Measurements from ENCODE around the gene NOX3.

NOX3 gene

DNA sequence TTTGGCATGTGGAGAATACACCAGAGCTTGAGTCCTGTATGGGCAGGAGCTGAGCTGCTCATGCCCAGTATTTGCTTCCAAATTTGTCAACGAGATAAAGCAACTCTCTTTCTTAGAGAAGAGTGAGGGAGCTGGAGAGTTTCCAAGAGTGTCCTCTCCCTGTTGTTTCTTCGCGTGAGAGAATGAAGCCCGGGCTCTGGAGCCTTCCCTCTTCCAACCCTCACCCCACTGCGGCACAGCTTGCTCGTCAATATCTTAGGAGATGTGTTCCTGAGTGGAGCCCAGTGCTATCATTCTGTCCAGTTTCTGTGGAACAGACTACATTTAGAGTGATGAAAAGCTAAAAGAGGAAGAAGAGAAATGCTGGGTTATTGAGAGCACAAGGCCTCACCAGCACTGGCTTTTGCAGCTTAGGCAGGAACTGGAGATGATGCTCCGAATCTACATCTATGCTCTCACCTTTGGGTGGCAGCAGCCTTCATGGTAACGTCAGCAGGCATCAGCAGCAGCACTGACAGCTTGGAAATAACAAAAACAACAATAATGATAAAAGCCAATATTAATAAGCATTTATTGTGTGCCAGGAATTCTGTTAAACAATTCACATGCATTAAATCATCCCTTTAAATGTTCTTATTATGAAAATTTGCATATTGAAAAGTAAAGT lies 74.8 kb downstream of the NOX3 start:
- WGBS, 2 donors (ENCODE audit: extremely low coverage in 2 of 2, insufficient read length in 2 of 2, insufficient replicate concordance in 1 of 2) = no CpG with 5 or more reads among the region's 8 CpGs
- H4K8ac ChIP-seq (ENCODE audit: low read depth, low read length) = no peak overlapping the region

DNA sequence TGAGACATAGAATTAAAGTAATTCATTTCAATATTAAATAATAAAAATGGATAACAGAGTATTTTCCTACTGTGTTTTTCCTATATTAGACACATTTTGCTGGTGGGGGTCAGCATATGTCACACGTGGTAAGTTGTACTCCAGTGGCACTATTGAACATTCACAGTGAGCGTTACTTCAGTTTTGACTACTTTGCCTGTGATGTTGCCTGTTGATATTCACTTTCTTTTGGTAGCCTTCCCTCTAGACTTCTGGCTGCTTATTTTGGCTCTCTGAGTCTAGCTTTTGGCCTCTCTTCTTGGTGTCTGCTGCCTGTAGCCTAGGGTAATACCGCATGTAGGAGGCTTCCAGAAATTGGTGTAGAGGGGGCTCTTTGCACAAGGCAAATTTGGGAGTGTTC lies 76.9 kb downstream of the NOX3 start:
- H2BK12ac ChIP-seq (ENCODE audit: low read length) = no peak overlapping the region
- H3K27me3 ChIP-seq (ENCODE audit: control insufficient read depth in 3 of 3, insufficient read depth in 3 of 3, low read depth in 1 of 3, low read length in 3 of 3) = no peaks in the 10 kb centered on the region
- no peak overlapping the region for H4K91ac ChIP-seq (ENCODE audit: low read depth, low read length, poor library complexity)
- H3K14ac ChIP-seq (ENCODE audit: low read length) = no peak overlapping the region
- no peak overlapping the region for H3K4ac ChIP-seq (ENCODE audit: low read length)
- no peak overlapping the region for H2BK15ac ChIP-seq (ENCODE audit: low read length)
- no peaks in the 10 kb centered on the region for H3K9me3 ChIP-seq (replicated peaks in 1 of 2; ENCODE audit: control insufficient read depth in 2 of 2, insufficient read depth in 1 of 2, low read depth in 1 of 2, low read length in 2 of 2)
- H2AK5ac ChIP-seq (ENCODE audit: low read depth, low read length) = no peak overlapping the region
- no peaks in the 10 kb centered on the region for H3K36me3 ChIP-seq (replicated peaks in 1 of 2; ENCODE audit: control insufficient read depth in 2 of 2, insufficient read depth in 2 of 2, low read length in 2 of 2)
- WGBS, 2 donors (ENCODE audit: extremely low coverage in 2 of 2, insufficient read length in 2 of 2, insufficient replicate concordance in 1 of 2) = no CpG with 5 or more reads among the region's 3 CpGs
- DNase-seq (ENCODE audit: low spot score) = no peak
- no peak overlapping the region for H3K27ac ChIP-seq (replicated peaks; ENCODE audit: low read length)
- no peak overlapping the region for H3K23ac ChIP-seq (ENCODE audit: low read depth, low read length, poor library complexity)
- H3K79me1 ChIP-seq (ENCODE audit: low read depth, low read length) = no peaks in the 10 kb centered on the region
- no peak overlapping the region for H3K4me2 ChIP-seq (ENCODE audit: insufficient read depth, low read length, poor library complexity, severe bottlenecking)
- no peak overlapping the region for H3K18ac ChIP-seq (ENCODE audit: low read length)
- no peak overlapping the region for H3K9ac ChIP-seq (ENCODE audit: low read depth, low read length, poor library complexity)
- H3K4me1 ChIP-seq (ENCODE audit: control insufficient read depth in 2 of 2, insufficient read depth in 1 of 2, low read depth in 1 of 2, low read length in 2 of 2) = no peaks in the 10 kb centered on the region
- no peak overlapping the region for H3K4me3 ChIP-seq (ENCODE audit: low read length in 2 of 2)
- no peak overlapping the region for H4K8ac ChIP-seq (ENCODE audit: low read depth, low read length)
- no peak overlapping the region for H2BK120ac ChIP-seq (ENCODE audit: low read depth, low read length)
- no peak overlapping the region for H2BK5ac ChIP-seq (ENCODE audit: low read length)
- H2AFZ ChIP-seq (ENCODE audit: low read length) = no peak overlapping the region

More for the DNA sequence above, 74.8 kb downstream of the NOX3 start:
- no peak for DNase-seq (ENCODE audit: low spot score)
- H3K4me1 ChIP-seq (ENCODE audit: control insufficient read depth in 2 of 2, insufficient read depth in 1 of 2, low read depth in 1 of 2, low read length in 2 of 2) = no peaks in the 10 kb centered on the region
- H2BK15ac ChIP-seq (ENCODE audit: low read length) = no peak overlapping the region
- no peak overlapping the region for H3K9ac ChIP-seq (ENCODE audit: low read depth, low read length, poor library complexity)
- H2AFZ ChIP-seq (ENCODE audit: low read length) = no peak overlapping the region
- H3K14ac ChIP-seq (ENCODE audit: low read length) = no peak overlapping the region
- no peak overlapping the region for H2AK5ac ChIP-seq (ENCODE audit: low read depth, low read length)
- H4K91ac ChIP-seq (ENCODE audit: low read depth, low read length, poor library complexity) = no peak overlapping the region
- no peak overlapping the region for H3K4me3 ChIP-seq (ENCODE audit: low read length in 2 of 2)
- H3K4me2 ChIP-seq (ENCODE audit: insufficient read depth, low read length, poor library complexity, severe bottlenecking) = no peak overlapping the region
- H2BK5ac ChIP-seq (ENCODE audit: low read length) = no peak overlapping the region
- H2BK12ac ChIP-seq (ENCODE audit: low read length) = no peak overlapping the region
- no peaks in the 10 kb centered on the region for H3K79me1 ChIP-seq (ENCODE audit: low read depth, low read length)
- H3K18ac ChIP-seq (ENCODE audit: low read length) = no peak overlapping the region
- no peaks in the 10 kb centered on the region for H3K27me3 ChIP-seq (ENCODE audit: control insufficient read depth in 3 of 3, insufficient read depth in 3 of 3, low read depth in 1 of 3, low read length in 3 of 3)
- no peaks in the 10 kb centered on the region for H3K36me3 ChIP-seq (replicated peaks in 1 of 2; ENCODE audit: control insufficient read depth in 2 of 2, insufficient read depth in 2 of 2, low read length in 2 of 2)
- H2BK120ac ChIP-seq (ENCODE audit: low read depth, low read length) = no peak overlapping the region
- no peak overlapping the region for H3K4ac ChIP-seq (ENCODE audit: low read length)
- H3K9me3 ChIP-seq (replicated peaks in 1 of 2; ENCODE audit: control insufficient read depth in 2 of 2, insufficient read depth in 1 of 2, low read depth in 1 of 2, low read length in 2 of 2) = no peaks in the 10 kb centered on the region
- H3K23ac ChIP-seq (ENCODE audit: low read depth, low read length, poor library complexity) = no peak overlapping the region
- H3K27ac ChIP-seq (replicated peaks; ENCODE audit: low read length) = no peak overlapping the region

DNA sequence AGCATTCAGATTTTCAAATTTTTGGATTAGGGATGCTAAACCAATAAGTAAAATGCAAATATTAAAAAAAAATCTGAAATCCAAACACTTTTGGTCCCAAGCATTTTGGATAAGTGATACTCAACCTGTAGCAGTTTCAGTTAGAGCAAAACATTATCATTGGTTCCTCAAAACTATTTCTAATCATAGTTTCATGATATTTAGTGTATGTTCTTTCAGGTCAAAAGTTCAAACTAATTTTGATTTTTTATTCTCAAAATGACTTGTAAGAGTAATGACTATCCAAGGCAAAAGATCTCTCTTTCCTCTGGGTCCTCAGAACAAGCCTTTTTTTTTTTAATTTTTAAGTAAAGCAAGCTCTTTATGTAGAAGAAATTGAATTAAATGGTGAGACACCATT lies 77.4 kb downstream of the NOX3 start:
- Histone ChIP-seq H2BK12ac (ENCODE audit: low read length) (no peak overlapping the region), H3K4ac (ENCODE audit: low read length) (no peak overlapping the region), H2BK5ac (ENCODE audit: low read length) (no peak overlapping the region), H3K4me2 (ENCODE audit: insufficient read depth, low read length, poor library complexity, severe bottlenecking) (no peak overlapping the region), H2AFZ (ENCODE audit: low read length) (no peak overlapping the region), H3K23ac (ENCODE audit: low read depth, low read length, poor library complexity) (no peak overlapping the region), H3K27ac (replicated peaks; ENCODE audit: low read length) (no peak overlapping the region), H2AK5ac (ENCODE audit: low read depth, low read length) (no peak overlapping the region), H3K4me3 (ENCODE audit: low read length in 2 of 2) (no peak overlapping the region), H3K27me3 (ENCODE audit: control insufficient read depth in 3 of 3, insufficient read depth in 3 of 3, low read depth in 1 of 3, low read length in 3 of 3) (no peaks in the 10 kb centered on the region), H2BK15ac (ENCODE audit: low read length) (no peak overlapping the region), H3K4me1 (ENCODE audit: control insufficient read depth in 2 of 2, insufficient read depth in 1 of 2, low read depth in 1 of 2, low read length in 2 of 2) (no peaks in the 10 kb centered on the region), H2BK120ac (ENCODE audit: low read depth, low read length) (no peak overlapping the region), H3K36me3 (replicated peaks in 1 of 2; ENCODE audit: control insufficient read depth in 2 of 2, insufficient read depth in 2 of 2, low read length in 2 of 2) (no peaks in the 10 kb centered on the region), H3K14ac (ENCODE audit: low read length) (no peak overlapping the region), H4K8ac (ENCODE audit: low read depth, low read length) (no peak overlapping the region), H4K91ac (ENCODE audit: low read depth, low read length, poor library complexity) (no peak overlapping the region), H3K9ac (ENCODE audit: low read depth, low read length, poor library complexity) (no peak overlapping the region), H3K79me1 (ENCODE audit: low read depth, low read length) (no peaks in the 10 kb centered on the region), H3K9me3 (replicated peaks in 1 of 2; ENCODE audit: control insufficient read depth in 2 of 2, insufficient read depth in 1 of 2, low read depth in 1 of 2, low read length in 2 of 2) (no peaks in the 10 kb centered on the region), H3K18ac (ENCODE audit: low read length) (no peak overlapping the region)
- DNase-seq (ENCODE audit: low spot score) = no peak

DNA sequence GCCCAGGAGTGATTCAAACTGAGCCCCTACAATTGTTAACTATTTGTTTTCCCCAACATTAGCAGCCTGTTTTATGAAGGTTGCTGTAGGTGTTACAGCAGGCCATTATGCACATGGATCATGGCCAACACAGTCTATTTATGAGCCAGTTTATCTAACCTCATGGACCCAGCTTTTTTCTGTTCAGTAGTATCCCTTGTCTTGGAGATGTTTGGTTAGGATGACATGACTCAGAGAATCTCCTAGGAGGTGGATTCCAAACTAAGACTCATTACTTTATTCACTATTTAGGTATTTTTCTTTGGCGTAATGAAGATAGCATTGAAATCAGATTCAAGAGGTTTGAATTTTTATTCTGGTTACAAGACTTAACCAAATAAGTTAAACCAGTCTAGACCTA lies 78.6 kb downstream of the NOX3 start:
- Histone ChIP-seq H2AK5ac (ENCODE audit: low read depth, low read length) (no peak overlapping the region), H3K4me2 (ENCODE audit: insufficient read depth, low read length, poor library complexity, severe bottlenecking) (no peak overlapping the region), H2BK15ac (ENCODE audit: low read length) (no peak overlapping the region), H4K91ac (ENCODE audit: low read depth, low read length, poor library complexity) (no peak overlapping the region), H2BK5ac (ENCODE audit: low read length) (no peak overlapping the region), H3K23ac (ENCODE audit: low read depth, low read length, poor library complexity) (no peak overlapping the region), H3K79me1 (ENCODE audit: low read depth, low read length) (no peaks in the 10 kb centered on the region), H3K4ac (ENCODE audit: low read length) (no peak overlapping the region), H2BK120ac (ENCODE audit: low read depth, low read length) (no peak overlapping the region), H3K27ac (replicated peaks; ENCODE audit: low read length) (no peak overlapping the region), H2AFZ (ENCODE audit: low read length) (no peak overlapping the region), H3K36me3 (replicated peaks in 1 of 2; ENCODE audit: control insufficient read depth in 2 of 2, insufficient read depth in 2 of 2, low read length in 2 of 2) (no peaks in the 10 kb centered on the region), H3K14ac (ENCODE audit: low read length) (no peak overlapping the region), H3K27me3 (ENCODE audit: control insufficient read depth in 3 of 3, insufficient read depth in 3 of 3, low read depth in 1 of 3, low read length in 3 of 3) (no peaks in the 10 kb centered on the region), H4K8ac (ENCODE audit: low read depth, low read length) (no peak overlapping the region), H3K18ac (ENCODE audit: low read length) (no peak overlapping the region), H3K4me1 (ENCODE audit: control insufficient read depth in 2 of 2, insufficient read depth in 1 of 2, low read depth in 1 of 2, low read length in 2 of 2) (no peaks in the 10 kb centered on the region), H3K9me3 (replicated peaks in 1 of 2; ENCODE audit: control insufficient read depth in 2 of 2, insufficient read depth in 1 of 2, low read depth in 1 of 2, low read length in 2 of 2) (no peaks in the 10 kb centered on the region), H3K9ac (ENCODE audit: low read depth, low read length, poor library complexity) (no peak overlapping the region), H2BK12ac (ENCODE audit: low read length) (no peak overlapping the region), H3K4me3 (ENCODE audit: low read length in 2 of 2) (no peak overlapping the region)
- WGBS, 2 donors (ENCODE audit: extremely low coverage in 2 of 2, insufficient read length in 2 of 2, insufficient replicate concordance in 1 of 2) = no CpG with 5 or more reads among the region's 1 CpG
- DNase-seq (ENCODE audit: low spot score) = no peak

Measured in neuronal stem cell (in vitro differentiated cells).